ENCODE results near the gene ARRDC4.
A peak's percentile ranks its signal among the peaks of the same experiment; 100 is the strongest.

The ARRDC4 gene, protein sequence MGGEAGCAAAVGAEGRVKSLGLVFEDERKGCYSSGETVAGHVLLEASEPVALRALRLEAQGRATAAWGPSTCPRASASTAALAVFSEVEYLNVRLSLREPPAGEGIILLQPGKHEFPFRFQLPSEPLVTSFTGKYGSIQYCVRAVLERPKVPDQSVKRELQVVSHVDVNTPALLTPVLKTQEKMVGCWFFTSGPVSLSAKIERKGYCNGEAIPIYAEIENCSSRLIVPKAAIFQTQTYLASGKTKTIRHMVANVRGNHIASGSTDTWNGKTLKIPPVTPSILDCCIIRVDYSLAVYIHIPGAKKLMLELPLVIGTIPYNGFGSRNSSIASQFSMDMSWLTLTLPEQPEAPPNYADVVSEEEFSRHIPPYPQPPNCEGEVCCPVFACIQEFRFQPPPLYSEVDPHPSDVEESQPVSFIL

GRCh38 chr15:97960364-97961066, at the start of gene ARRDC4:
TSS of gene ARRDC4 (plus strand) at chr15:97960703. CDS start at chr15:97960862, 159 bp downstream.
- peak within 1 kb of the TSS; percentile 57 for H3K27ac Mint-ChIP-seq (ENCODE audit: low read depth)
- H3K9me3 Mint-ChIP-seq = peaks cover 4% of the 10 kb centered on the region
- ATAC-seq (replicated peaks; ENCODE audit: extremely low read depth, poor library complexity, severe bottlenecking) = peak; percentile 95
- H3K27me3 Mint-ChIP-seq = no peaks in the 10 kb centered on the region
- H3K4me3 Mint-ChIP-seq = peak within 1 kb of the TSS; percentile 69
- peaks cover 2% of the 10 kb centered on the region for H3K36me3 Mint-ChIP-seq (ENCODE audit: insufficient read depth)
- peak; percentile 60 to 79 for DNase-seq (ENCODE audit: low spot score in 2 of 2)
- H3K4me1 Mint-ChIP-seq = no peaks in the 10 kb centered on the region

DNA sequence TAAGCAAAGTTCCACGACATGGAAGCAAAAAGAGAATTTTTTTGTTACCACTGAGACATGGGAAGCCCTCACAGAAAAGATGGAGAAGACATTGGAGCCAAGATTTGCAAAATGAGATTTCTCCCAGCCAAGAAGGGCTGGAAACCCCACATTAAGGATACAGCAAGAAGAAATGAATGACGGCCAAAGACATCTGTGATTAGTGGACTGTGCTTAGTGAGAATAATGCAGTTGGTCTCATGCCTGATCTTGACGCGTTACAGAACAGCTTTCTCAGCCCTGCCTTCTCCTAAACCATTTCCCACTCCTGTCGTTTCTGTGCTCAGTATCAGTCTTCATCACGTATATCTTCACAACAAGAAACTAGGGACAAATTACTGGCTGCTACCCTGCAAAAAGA, 45.8 kb upstream of the ARRDC4 start:
- Mint-ChIP-seq H3K36me3 (ENCODE audit: insufficient read depth) (no peaks in the 10 kb centered on the region), H3K27me3 (no peaks in the 10 kb centered on the region), H3K4me3 (no peak overlapping the region), H3K9me3 (peaks cover 7% of the 10 kb centered on the region), H3K4me1 (no peaks in the 10 kb centered on the region), H3K27ac (ENCODE audit: low read depth) (no peak overlapping the region)
- DNase-seq (ENCODE audit: low spot score in 2 of 2) (no peak), ATAC-seq (replicated peaks; ENCODE audit: extremely low read depth, poor library complexity, severe bottlenecking) (no peak)

DNA sequence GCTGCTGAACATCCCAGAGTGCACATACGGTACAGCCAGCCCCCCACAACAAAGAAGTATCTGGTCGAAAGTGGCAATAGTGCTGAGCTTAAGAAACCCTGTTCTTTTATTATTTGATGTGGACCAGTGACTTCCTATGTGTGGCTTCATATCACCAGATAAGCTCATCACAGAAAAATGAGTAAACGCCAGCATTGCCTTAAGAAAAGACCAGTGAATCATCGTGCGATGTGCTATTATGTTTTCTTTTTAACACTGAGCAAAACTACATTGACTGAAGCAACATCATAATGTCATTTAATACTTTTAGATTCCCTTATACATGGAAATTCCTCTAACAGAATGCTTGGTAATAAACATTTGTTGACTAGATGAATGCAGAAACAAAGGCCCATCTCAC, 45.2 kb upstream of the ARRDC4 start:
- H3K4me3 Mint-ChIP-seq = no peak overlapping the region
- H3K9me3 Mint-ChIP-seq = peaks cover 7% of the 10 kb centered on the region
- ATAC-seq (replicated peaks; ENCODE audit: extremely low read depth, poor library complexity, severe bottlenecking) (no peak), DNase-seq (ENCODE audit: low spot score in 2 of 2) (no peak)
- no peak overlapping the region for H3K27ac Mint-ChIP-seq (ENCODE audit: low read depth)
- H3K36me3 Mint-ChIP-seq (ENCODE audit: insufficient read depth) = no peaks in the 10 kb centered on the region
- no peaks in the 10 kb centered on the region for H3K4me1 Mint-ChIP-seq
- H3K27me3 Mint-ChIP-seq = no peaks in the 10 kb centered on the region

DNA sequence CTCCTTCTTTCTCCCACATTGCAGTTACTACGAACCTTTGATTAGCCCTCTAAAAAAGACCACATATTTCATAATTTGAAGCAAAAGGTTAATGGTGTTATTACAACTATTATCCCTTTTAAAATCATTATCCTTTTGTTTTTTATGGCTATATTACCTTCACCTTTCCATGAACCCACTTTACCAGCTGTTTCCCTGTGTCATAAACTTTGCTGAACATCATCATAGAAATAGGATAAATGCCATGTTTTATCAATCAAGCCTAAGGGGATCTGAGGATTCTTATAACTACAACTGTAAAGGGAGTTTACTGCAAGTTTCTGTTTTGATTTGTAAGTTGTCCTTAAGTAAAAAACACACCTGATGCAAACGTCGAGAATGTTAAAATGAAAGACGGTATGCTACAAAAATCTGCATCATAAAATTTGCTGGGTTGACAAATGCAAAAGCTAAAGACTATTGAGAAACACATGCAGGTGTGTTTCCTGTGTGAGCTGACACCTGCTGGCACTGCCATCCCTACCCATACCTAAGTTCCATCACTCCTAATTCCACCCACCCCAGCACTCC, 39.1 kb upstream of the ARRDC4 start:
- Mint-ChIP-seq H3K36me3 (ENCODE audit: insufficient read depth) (no peaks in the 10 kb centered on the region), H3K27ac (ENCODE audit: low read depth) (no peak overlapping the region), H3K9me3 (peaks cover 14% of the 10 kb centered on the region), H3K4me3 (no peak overlapping the region), H3K27me3 (no peaks in the 10 kb centered on the region), H3K4me1 (no peaks in the 10 kb centered on the region)
- DNase-seq (ENCODE audit: low spot score in 2 of 2) (no peak), ATAC-seq (replicated peaks; ENCODE audit: extremely low read depth, poor library complexity, severe bottlenecking) (no peak)

GRCh38 chr15:97929456-97930229, 30.9 kb upstream of the ARRDC4 start:
- Mint-ChIP-seq H3K4me1 (no peaks in the 10 kb centered on the region), H3K27me3 (no peaks in the 10 kb centered on the region), H3K27ac (ENCODE audit: low read depth) (no peak overlapping the region), H3K36me3 (ENCODE audit: insufficient read depth) (no peaks in the 10 kb centered on the region), H3K9me3 (peaks cover 18% of the 10 kb centered on the region), H3K4me3 (no peak overlapping the region)
- DNase-seq (ENCODE audit: low spot score in 2 of 2) (no peak), ATAC-seq (replicated peaks; ENCODE audit: extremely low read depth, poor library complexity, severe bottlenecking) (no peak)

DNA sequence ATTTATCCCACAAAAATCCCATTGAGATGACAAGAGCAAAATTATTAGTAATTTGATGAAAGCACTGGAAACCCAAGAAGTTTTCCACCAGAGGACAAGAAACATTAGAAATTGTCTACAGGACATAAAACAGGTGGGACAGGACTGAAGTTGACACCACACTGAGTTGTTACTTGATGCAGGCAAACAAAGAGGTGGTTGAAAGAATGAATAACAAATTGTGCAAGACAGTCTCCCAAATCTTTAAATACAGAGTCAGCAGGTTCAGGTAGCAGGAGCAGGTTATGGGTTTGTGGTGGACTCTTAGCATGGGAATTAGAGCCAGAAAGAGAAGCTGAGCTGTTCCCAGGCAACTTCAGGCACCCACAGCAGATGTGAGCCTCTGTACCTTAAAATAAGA, 30.3 kb upstream of the ARRDC4 start:
- no peak overlapping the region for H3K27ac Mint-ChIP-seq (ENCODE audit: low read depth)
- peaks cover 20% of the 10 kb centered on the region for H3K9me3 Mint-ChIP-seq
- no peaks in the 10 kb centered on the region for H3K36me3 Mint-ChIP-seq (ENCODE audit: insufficient read depth)
- no peak for DNase-seq (ENCODE audit: low spot score in 2 of 2)
- ATAC-seq (replicated peaks; ENCODE audit: extremely low read depth, poor library complexity, severe bottlenecking) = no peak
- H3K4me1 Mint-ChIP-seq = no peaks in the 10 kb centered on the region
- H3K4me3 Mint-ChIP-seq = no peak overlapping the region
- no peaks in the 10 kb centered on the region for H3K27me3 Mint-ChIP-seq

GRCh38 chr15:97931314-97931713, 29.2 kb upstream of the ARRDC4 start:
- DNase-seq (ENCODE audit: low spot score in 2 of 2) (no peak), ATAC-seq (replicated peaks; ENCODE audit: extremely low read depth, poor library complexity, severe bottlenecking) (no peak)
- no peak overlapping the region for H3K27ac Mint-ChIP-seq (ENCODE audit: low read depth)
- H3K27me3 Mint-ChIP-seq = no peaks in the 10 kb centered on the region
- H3K4me1 Mint-ChIP-seq = no peaks in the 10 kb centered on the region
- H3K9me3 Mint-ChIP-seq = peaks cover 30% of the 10 kb centered on the region
- H3K4me3 Mint-ChIP-seq = no peak overlapping the region
- no peaks in the 10 kb centered on the region for H3K36me3 Mint-ChIP-seq (ENCODE audit: insufficient read depth)

- H3K27ac Mint-ChIP-seq (ENCODE audit: low read depth) = no peak overlapping the region
- no peaks in the 10 kb centered on the region for H3K27me3 Mint-ChIP-seq
- DNase-seq (ENCODE audit: low spot score in 2 of 2) (no peak), ATAC-seq (replicated peaks; ENCODE audit: extremely low read depth, poor library complexity, severe bottlenecking) (no peak)
- no peaks in the 10 kb centered on the region for H3K36me3 Mint-ChIP-seq (ENCODE audit: insufficient read depth)
- H3K4me1 Mint-ChIP-seq = no peaks in the 10 kb centered on the region
- H3K4me3 Mint-ChIP-seq = no peak overlapping the region
- peaks cover 29% of the 10 kb centered on the region for H3K9me3 Mint-ChIP-seq
Observed at GRCh38 chr15:97933589-97933988, 26.9 kb upstream of the ARRDC4 start.

- no peak overlapping the region for H3K4me3 Mint-ChIP-seq
- H3K27ac Mint-ChIP-seq (ENCODE audit: low read depth) = no peak overlapping the region
- no peaks in the 10 kb centered on the region for H3K27me3 Mint-ChIP-seq
- peaks cover 6% of the 10 kb centered on the region for H3K9me3 Mint-ChIP-seq
- H3K4me1 Mint-ChIP-seq = no peaks in the 10 kb centered on the region
- H3K36me3 Mint-ChIP-seq (ENCODE audit: insufficient read depth) = no peaks in the 10 kb centered on the region
- DNase-seq (ENCODE audit: low spot score in 2 of 2) (no peak), ATAC-seq (replicated peaks; ENCODE audit: extremely low read depth, poor library complexity, severe bottlenecking) (no peak)
Observed at GRCh38 chr15:97940993-97941392, 19.5 kb upstream of the ARRDC4 start.

DNA sequence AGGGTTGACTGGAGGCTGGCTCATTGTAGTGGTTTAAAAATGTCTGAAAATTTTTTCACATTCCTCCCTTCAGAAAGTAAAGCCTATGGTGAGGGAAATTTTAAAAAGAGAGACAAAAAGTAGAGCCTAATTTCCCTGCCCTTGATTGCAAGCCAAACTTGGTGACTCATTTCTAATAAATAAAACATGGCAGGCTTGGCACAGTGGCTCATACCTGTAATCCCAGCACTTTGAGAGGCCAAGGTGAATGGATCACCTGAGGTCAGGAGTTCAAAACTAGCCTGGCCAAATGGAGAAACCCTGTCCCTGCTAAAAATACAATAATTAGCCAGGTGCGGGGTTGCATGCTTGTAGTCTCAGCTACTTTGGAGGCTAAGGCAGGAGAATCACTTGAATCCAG, 18.9 kb upstream of the ARRDC4 start:
- no peak for DNase-seq (ENCODE audit: low spot score in 2 of 2)
- Mint-ChIP-seq H3K9me3 (peaks cover under 1% of the 10 kb centered on the region), H3K36me3 (ENCODE audit: insufficient read depth) (no peaks in the 10 kb centered on the region), H3K4me1 (no peaks in the 10 kb centered on the region), H3K27me3 (no peaks in the 10 kb centered on the region), H3K27ac (ENCODE audit: low read depth) (no peak overlapping the region), H3K4me3 (no peak overlapping the region)
- no peak for ATAC-seq (replicated peaks; ENCODE audit: extremely low read depth, poor library complexity, severe bottlenecking)

DNA sequence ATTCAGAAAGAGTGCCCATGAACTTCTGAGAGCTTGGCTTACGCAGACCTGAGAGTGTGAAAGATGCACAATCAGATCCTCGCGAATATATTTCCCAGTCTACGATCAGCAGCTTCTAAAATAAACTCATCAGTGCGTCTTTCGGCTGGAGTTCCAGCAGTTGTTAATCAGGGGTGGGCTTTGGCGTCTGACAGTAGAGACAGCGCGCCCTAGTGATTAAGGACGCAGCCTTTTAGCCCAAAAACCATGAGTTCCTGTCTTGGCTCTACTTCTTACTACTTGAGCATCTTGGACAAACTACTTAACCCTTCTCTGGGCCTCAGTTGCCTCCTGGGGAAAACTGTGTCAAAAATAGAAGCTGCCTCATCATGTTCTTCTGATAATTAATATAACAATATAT, 15.8 kb upstream of the ARRDC4 start:
- no peaks in the 10 kb centered on the region for H3K4me1 Mint-ChIP-seq
- no peak overlapping the region for H3K27ac Mint-ChIP-seq (ENCODE audit: low read depth)

GRCh38 chr15:97947465-97948260, 12.8 kb upstream of the ARRDC4 start:
- Mint-ChIP-seq H3K27ac (ENCODE audit: low read depth) (no peak overlapping the region), H3K4me1 (no peaks in the 10 kb centered on the region), H3K27me3 (no peaks in the 10 kb centered on the region), H3K36me3 (ENCODE audit: insufficient read depth) (no peaks in the 10 kb centered on the region), H3K9me3 (no peaks in the 10 kb centered on the region), H3K4me3 (no peak overlapping the region)
- no peak for ATAC-seq (replicated peaks; ENCODE audit: extremely low read depth, poor library complexity, severe bottlenecking)
- no peak for DNase-seq (ENCODE audit: low spot score in 2 of 2)

More for the DNA sequence above, 15.8 kb upstream of the ARRDC4 start:
- H3K4me3 Mint-ChIP-seq = no peak overlapping the region
- ATAC-seq (replicated peaks; ENCODE audit: extremely low read depth, poor library complexity, severe bottlenecking) = no peak
- DNase-seq (ENCODE audit: low spot score in 2 of 2) = no peak
- no peaks in the 10 kb centered on the region for H3K27me3 Mint-ChIP-seq
- H3K36me3 Mint-ChIP-seq (ENCODE audit: insufficient read depth) = no peaks in the 10 kb centered on the region
- H3K9me3 Mint-ChIP-seq = no peaks in the 10 kb centered on the region
